Testis (tissue), 3 donors: ENCODE data around the gene MSI2. TPM values are rescaled to one million over a fixed set of nuclear protein-coding genes. Genes with fewer than 3 reads are reported as not detected.

ENCODE experiments used
- DNase-seq: peaks from one replicate; pipeline ENCODE4 v3.0.0-alpha.2; 2019
- H3K27ac ChIP-seq, 2 donors: fragments of 200-600 bp; sonication (generic); one replicate each; pipeline ENCODE4 v1.5.1; 2019
- H3K27me3 ChIP-seq: fragments of 200-600 bp; sonication (generic); one replicate; pipeline ENCODE4 v1.5.1; 2019
- H3K36me3 ChIP-seq: fragments of 200-600 bp; sonication (generic); one replicate; pipeline ENCODE4 v1.5.1; 2017; ENCODE audit warnings: low read depth; ENCODE audit errors: missing control alignments
- H3K4me1 ChIP-seq: fragments of 200-600 bp; sonication (generic); one replicate; pipeline ENCODE4 v1.5.1; 2019
- H3K4me3 ChIP-seq, 2 donors: fragments of 200-600 bp; sonication (generic); one replicate each; pipeline ENCODE4 v1.5.1; 2017 to 2019
- H3K9me3 ChIP-seq: fragments of 200-600 bp; sonication (generic); one replicate; pipeline ENCODE4 v1.5.1; 2017
- POLR2A ChIP-seq: fragments of 450-650 bp; IDR thresholded peaks from one replicate; pipeline ENCODE4 v1.6.1; 2017; ENCODE audit warnings: antibody characterized with exemption, mild to moderate bottlenecking, moderate library complexity
- WGBS, 2 donors: methylation state at CpG; one replicate each; pipeline ENCODE4 v1.1.5; 2018; 5-methylcytosine and 5-hydroxymethylcytosine counted together
- intact Hi-C: fragments of 100-400 bp; cut with DNase I; formaldehyde crosslinking; loops from one replicate; pipeline ENCODE4 v1.15.1; 2023; ENCODE audit warnings: low total_unique reads
- polyA plus RNA-seq: library from polyadenylated mRNA; stranded (reverse); fragments of 350-450 nt; fragmentation: Illumina TruSeq; extraction: RNeasy Lipid Tissue Mini Kit (QIAGEN cat#74804); gene quantifications from one replicate; pipeline ENCODE4 v1.2.3, GENCODE V29; 2014; ENCODE audit warnings: low read depth, low replicate concordance; ENCODE audit not compliant: insufficient read depth
- total RNA-seq, 2 donors: library from RNA; depleted of rRNA; stranded (reverse); fragments of >200 nt; gene quantifications; one replicate each; pipeline ENCODE4 v1.2.3, GENCODE V29; 2016
- TF ChIP-seq, protein P1 (sequence below), 3 experiments: fragments of 450-650 bp in 2 of 3; fragments of 200-600 bp in 1 of 3; sonication (generic) in 1 of 3; IDR thresholded peaks; one replicate each; pipeline ENCODE4 v1.5.1; 2016 to 2019; ENCODE audit warnings: antibody characterized with exemption in 3 of 3, mild to moderate bottlenecking in 2 of 3, moderate library complexity in 1 of 3

MSI2 gene
- total and polyA plus RNA-seq, 3 donors from 2014 or later, result 46.5 to 106 (median 76.6) TPM

DNA sequence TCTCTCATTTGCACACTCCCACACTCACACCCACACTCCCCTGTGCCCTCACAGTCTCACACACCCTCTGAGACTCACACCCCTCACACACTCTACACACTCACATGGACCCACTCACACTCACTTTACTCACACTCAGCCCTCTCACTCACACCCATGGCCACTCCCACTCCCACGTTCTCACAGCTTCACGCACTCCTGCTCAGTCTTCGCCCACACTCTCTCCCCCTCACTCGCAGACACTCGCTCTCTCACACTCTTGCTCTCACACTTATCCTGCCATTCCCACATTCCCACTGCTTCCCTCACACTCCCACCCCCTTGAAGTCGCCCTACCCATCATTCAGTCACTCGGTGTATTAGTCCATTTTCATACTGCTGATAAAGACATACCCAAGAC, 440.9 kb downstream of the MSI2 start:
- intact Hi-C loops, result no loop called here
- no peak for TF ChIP-seq POLR2A
- TF ChIP-seq, protein P1, sequence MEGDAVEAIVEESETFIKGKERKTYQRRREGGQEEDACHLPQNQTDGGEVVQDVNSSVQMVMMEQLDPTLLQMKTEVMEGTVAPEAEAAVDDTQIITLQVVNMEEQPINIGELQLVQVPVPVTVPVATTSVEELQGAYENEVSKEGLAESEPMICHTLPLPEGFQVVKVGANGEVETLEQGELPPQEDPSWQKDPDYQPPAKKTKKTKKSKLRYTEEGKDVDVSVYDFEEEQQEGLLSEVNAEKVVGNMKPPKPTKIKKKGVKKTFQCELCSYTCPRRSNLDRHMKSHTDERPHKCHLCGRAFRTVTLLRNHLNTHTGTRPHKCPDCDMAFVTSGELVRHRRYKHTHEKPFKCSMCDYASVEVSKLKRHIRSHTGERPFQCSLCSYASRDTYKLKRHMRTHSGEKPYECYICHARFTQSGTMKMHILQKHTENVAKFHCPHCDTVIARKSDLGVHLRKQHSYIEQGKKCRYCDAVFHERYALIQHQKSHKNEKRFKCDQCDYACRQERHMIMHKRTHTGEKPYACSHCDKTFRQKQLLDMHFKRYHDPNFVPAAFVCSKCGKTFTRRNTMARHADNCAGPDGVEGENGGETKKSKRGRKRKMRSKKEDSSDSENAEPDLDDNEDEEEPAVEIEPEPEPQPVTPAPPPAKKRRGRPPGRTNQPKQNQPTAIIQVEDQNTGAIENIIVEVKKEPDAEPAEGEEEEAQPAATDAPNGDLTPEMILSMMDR (IDR thresholded peaks at IDR 0.05), result no peak
- H3K4me3 ChIP-seq, result no peak overlapping the region
- DNase-seq, result no peak
- WGBS, 2 donors, result 94% methylated on average over 7 of the region's 7 CpGs
- no peaks in the 10 kb centered on the region for H3K4me1 ChIP-seq
- H3K9me3 ChIP-seq, result no peaks in the 10 kb centered on the region
- no peaks in the 10 kb centered on the region for H3K27me3 ChIP-seq
- no peaks in the 10 kb centered on the region for H3K36me3 ChIP-seq
- no peak overlapping the region for H3K27ac ChIP-seq

GRCh38 chr17:57697891-57698711, 441.8 kb downstream of the MSI2 start:
- Histone ChIP-seq H3K9me3 (no peaks in the 10 kb centered on the region), H3K27me3 (no peaks in the 10 kb centered on the region), H3K27ac (no peak overlapping the region), H3K36me3 (no peaks in the 10 kb centered on the region), H3K4me1 (no peaks in the 10 kb centered on the region), H3K4me3 (no peak overlapping the region)
- no peak for DNase-seq
- WGBS, 2 donors, result 78 to 82% methylated on average over 12 of the region's 12 CpGs
- intact Hi-C loops, result no loop called here
- TF ChIP-seq, protein P1 (IDR thresholded peaks at IDR 0.05), result no peak

DNA sequence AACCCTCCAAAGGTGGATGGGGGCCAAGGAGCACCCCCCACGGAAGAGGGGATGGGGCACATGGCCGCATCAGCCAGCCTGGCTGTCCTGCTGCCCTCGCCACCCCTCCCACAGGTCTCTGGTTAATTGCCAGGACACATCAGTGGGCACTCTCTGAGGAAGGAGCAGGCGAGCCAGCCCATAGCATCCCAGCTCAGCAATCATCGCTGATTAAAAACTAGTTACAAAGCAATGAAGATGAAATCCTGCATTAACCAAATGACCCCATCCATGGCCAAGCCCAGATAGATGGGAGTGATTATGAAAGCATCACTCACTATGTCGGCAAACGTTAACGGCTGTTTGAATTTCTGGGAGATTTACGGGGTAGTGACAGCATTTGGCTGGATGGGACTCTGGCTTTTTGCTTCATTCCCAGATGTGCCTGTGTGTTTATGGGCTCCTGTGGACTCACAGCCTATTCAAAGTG, 443.5 kb downstream of the MSI2 start:
- Histone ChIP-seq H3K4me3 (no peak overlapping the region), H3K9me3 (no peaks in the 10 kb centered on the region), H3K4me1 (no peaks in the 10 kb centered on the region), H3K27ac (no peak overlapping the region), H3K27me3 (no peaks in the 10 kb centered on the region), H3K36me3 (no peaks in the 10 kb centered on the region)
- no peak for DNase-seq
- 53 to 78% methylated on average over 9 of the region's 9 CpGs for WGBS, 2 donors
- TF ChIP-seq, protein P1 (IDR thresholded peaks at IDR 0.05), result no peak
- TF ChIP-seq POLR2A, result no peak
- intact Hi-C loops, result no loop called here

GRCh38 chr17:57701124-57701523, 444.8 kb downstream of the MSI2 start:
- Histone ChIP-seq H3K36me3 (no peaks in the 10 kb centered on the region), H3K4me3 (no peak overlapping the region), H3K27ac (no peak overlapping the region), H3K9me3 (no peaks in the 10 kb centered on the region), H3K27me3 (no peaks in the 10 kb centered on the region), H3K4me1 (no peaks in the 10 kb centered on the region)
- DNase-seq, result no peak
- 93 to 94% methylated on average over 5 of the region's 5 CpGs for WGBS, 2 donors
- intact Hi-C loops, result no loop called here
- TF ChIP-seq, protein P1 (IDR thresholded peaks at IDR 0.05), result no peak
- TF ChIP-seq POLR2A, result no peak

- 93 to 100% methylated on average over 1 of the region's 1 CpG for WGBS, 2 donors
- H3K36me3 ChIP-seq, result no peaks in the 10 kb centered on the region
- TF ChIP-seq, protein P1 (IDR thresholded peaks at IDR 0.05), result no peak
- TF ChIP-seq POLR2A, result no peak
Measured at GRCh38 chr17:57703273-57703672, 446.9 kb downstream of the MSI2 start.

More at GRCh38 chr17:57703273-57703672, 446.9 kb downstream of the MSI2 start:
- H3K9me3 ChIP-seq, result no peaks in the 10 kb centered on the region
- no peak overlapping the region for H3K4me3 ChIP-seq
- no peaks in the 10 kb centered on the region for H3K27me3 ChIP-seq
- no peak overlapping the region for H3K27ac ChIP-seq
- intact Hi-C loops, result no loop called here
- no peak for DNase-seq
- peaks cover 4% of the 10 kb centered on the region for H3K4me1 ChIP-seq
